ENCODE measurements around the gene LRGUK. TPM values are rescaled to one million over a fixed set of nuclear protein-coding genes. Genes with fewer than 3 reads are reported as not detected.

The LRGUK gene
- total RNA-seq, 1 experiment from 2014 or later: 0.49 TPM

- Histone ChIP-seq H3K4me2 (ENCODE audit: low read length) (no peak overlapping the region), H4K20me1 (ENCODE audit: insufficient read depth) (no peaks in the 10 kb centered on the region), H3K27ac (ENCODE audit: low read depth, low read length) (no peak overlapping the region), H3K4me3 (replicated peaks in 1 of 2; ENCODE audit: low read depth in 1 of 2, low read length in 2 of 2) (no peak overlapping the region), H3K79me2 (ENCODE audit: insufficient read depth, low read length) (no peaks in the 10 kb centered on the region), H3K9ac (ENCODE audit: low read length) (no peak overlapping the region), H3K4me1 (ENCODE audit: control insufficient read depth in 1 of 2, insufficient read depth in 2 of 2, low read length in 2 of 2) (peaks cover 0 to 6% of the 10 kb centered on the region in 2 experiments; a peak in 1 of 4 replicates), H3K9me3 (ENCODE audit: control insufficient read depth in 1 of 2, insufficient read depth in 1 of 2, low read depth in 1 of 2, low read length in 2 of 2) (peaks cover 9 to 10% of the 10 kb centered on the region in 2 experiments; a peak in 2 of 4 replicates), H3K36me3 (ENCODE audit: control insufficient read depth in 1 of 2, insufficient read depth in 2 of 2, low read length in 2 of 2) (no peaks in the 10 kb centered on the region), H3K27me3 (ENCODE audit: insufficient read depth, low read length) (no peaks in the 10 kb centered on the region), H2AFZ (ENCODE audit: low read depth, low read length, poor library complexity, severe bottlenecking) (no peak overlapping the region), H3K9me2 (ENCODE audit: insufficient read depth) (no peaks in the 10 kb centered on the region)
- no TSS peak for BruUV-seq (replicated peaks)
- DNase-seq (ENCODE audit: low read depth, low spot score): no peak
- RAD21 ChIA-PET (ENCODE audit: low non-redundant PET in 1 of 2, low total read pairs in 2 of 2, uncharacterized antibody in 2 of 2, unreplicated experiment in 2 of 2): no interaction called here
- POLR2A ChIA-PET: no interaction called here
- CTCF ChIA-PET: no interaction called here
- ATAC-seq: no peak
- intact Hi-C loops (cut with micrococcal nuclease): no loop called here
- TF ChIP-seq CTCF (IDR thresholded peaks at IDR 0.05 in 2 of 3, conservative IDR thresholded peaks at IDR 0.05 in 1 of 3; ENCODE audit: borderline replicate concordance in 1 of 3, insufficient read depth in 1 of 3, low read depth in 2 of 3, low read length in 2 of 3): no peak
- no peak for TF ChIP-seq JUND (IDR thresholded peaks at IDR 0.05)
- no peak for TF ChIP-seq POLR2A (IDR thresholded peaks at IDR 0.05; ENCODE audit: borderline replicate concordance, extremely low read depth, insufficient read depth, insufficient read length)
These were observed 41.8 kb upstream of the LRGUK start for GRCh38 chr7:134085311-134085710.

- peaks cover 0 to 6% of the 10 kb centered on the region in 2 experiments; a peak in 1 of 4 replicates for H3K4me1 ChIP-seq (ENCODE audit: control insufficient read depth in 1 of 2, insufficient read depth in 2 of 2, low read length in 2 of 2)
- H3K9me3 ChIP-seq (ENCODE audit: control insufficient read depth in 1 of 2, insufficient read depth in 1 of 2, low read depth in 1 of 2, low read length in 2 of 2): peaks cover 9 to 10% of the 10 kb centered on the region in 2 experiments; a peak in 2 of 4 replicates
- CTCF ChIA-PET: no interaction called here
- H3K9me2 ChIP-seq (ENCODE audit: insufficient read depth): no peaks in the 10 kb centered on the region
- DNase-seq (ENCODE audit: low read depth, low spot score) (no peak), ATAC-seq (no peak)
- TF ChIP-seq JUND (IDR thresholded peaks at IDR 0.05) (no peak), EGR1 (IDR thresholded peaks at IDR 0.05; ENCODE audit: low read depth) (no peak), POLR2A (IDR thresholded peaks at IDR 0.05; ENCODE audit: borderline replicate concordance, extremely low read depth, insufficient read depth, insufficient read length) (no peak), POLR2AphosphoS5 (IDR thresholded peaks at IDR 0.05; ENCODE audit: low read depth, low read length) (no peak)
- H4K20me1 ChIP-seq (ENCODE audit: insufficient read depth): no peaks in the 10 kb centered on the region
- POLR2A ChIA-PET: no interaction called here
- no peak overlapping the region for H3K4me2 ChIP-seq (ENCODE audit: low read length)
- RAD21 ChIA-PET (ENCODE audit: low non-redundant PET in 1 of 2, low total read pairs in 2 of 2, uncharacterized antibody in 2 of 2, unreplicated experiment in 2 of 2): no interaction called here
- no peak overlapping the region for H3K27ac ChIP-seq (ENCODE audit: low read depth, low read length)
- H3K36me3 ChIP-seq (ENCODE audit: control insufficient read depth in 1 of 2, insufficient read depth in 2 of 2, low read length in 2 of 2): no peaks in the 10 kb centered on the region
- H3K4me3 ChIP-seq (replicated peaks in 1 of 2; ENCODE audit: low read depth in 1 of 2, low read length in 2 of 2): no peak overlapping the region
- no peaks in the 10 kb centered on the region for H3K27me3 ChIP-seq (ENCODE audit: insufficient read depth, low read length)
- intact Hi-C loops (cut with micrococcal nuclease): no loop called here
- H2AFZ ChIP-seq (ENCODE audit: low read depth, low read length, poor library complexity, severe bottlenecking): no peak overlapping the region
- H3K9ac ChIP-seq (ENCODE audit: low read length): no peak overlapping the region
- H3K79me2 ChIP-seq (ENCODE audit: insufficient read depth, low read length): no peaks in the 10 kb centered on the region
- no TSS peak for BruUV-seq (replicated peaks)
These were observed 40.0 kb upstream of the LRGUK start for GRCh38 chr7:134086998-134087735.

Measured in HCT116 (cell line).